HG02973 (cell line): ENCODE results near the gene TECR.
A peak's percentile ranks its signal among the peaks of the same experiment; 100 is the strongest.

Source experiments
- ATAC-seq: cut with Tn5 transposase; IDR thresholded peaks from one replicate; pipeline ENCODE4 v1.9.1; 2021; ENCODE audit warnings: moderate library complexity; ENCODE audit not compliant: unreplicated experiment

The TECR gene

DNA sequence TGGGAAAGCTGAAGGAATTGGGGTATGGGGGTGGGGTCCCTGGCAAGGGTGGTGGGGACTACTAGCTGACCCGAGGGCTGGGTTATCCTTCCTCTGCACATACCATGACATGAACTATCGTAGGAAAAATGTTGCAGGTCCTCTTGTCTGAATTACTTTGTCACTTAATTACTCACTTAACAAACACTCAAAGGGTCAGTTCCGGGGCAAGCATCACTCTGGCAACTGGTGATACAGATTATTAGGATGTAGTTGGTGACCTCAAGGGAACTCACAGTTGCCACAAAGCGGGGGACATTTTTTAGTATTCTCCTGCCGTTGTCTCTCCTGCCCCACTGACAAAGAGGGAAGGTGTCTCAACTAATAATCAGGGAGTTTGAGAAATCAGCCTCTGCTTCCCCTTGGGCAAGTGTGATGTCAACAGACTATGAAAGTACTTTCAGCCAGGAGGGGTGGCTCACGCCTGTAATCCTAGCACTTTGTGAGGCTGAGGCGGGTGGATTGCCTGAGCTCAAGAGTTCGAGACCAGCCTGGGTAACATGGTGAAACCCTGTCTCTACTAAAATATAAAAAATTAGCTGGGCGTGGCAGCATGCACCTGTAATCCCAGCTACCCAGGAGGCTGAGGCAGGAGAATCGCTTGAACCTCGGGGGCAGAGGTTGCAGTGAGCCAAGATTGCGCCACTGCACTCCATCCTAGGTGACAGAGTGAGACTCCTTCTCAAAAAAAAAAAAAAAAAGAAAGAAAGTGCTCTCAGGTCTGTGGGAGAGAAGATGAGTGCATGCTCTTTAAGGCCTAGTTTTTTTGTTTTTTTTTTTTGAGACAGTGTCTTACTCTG, 21.5 kb upstream of the TECR start:
- ATAC-seq: no peak

DNA sequence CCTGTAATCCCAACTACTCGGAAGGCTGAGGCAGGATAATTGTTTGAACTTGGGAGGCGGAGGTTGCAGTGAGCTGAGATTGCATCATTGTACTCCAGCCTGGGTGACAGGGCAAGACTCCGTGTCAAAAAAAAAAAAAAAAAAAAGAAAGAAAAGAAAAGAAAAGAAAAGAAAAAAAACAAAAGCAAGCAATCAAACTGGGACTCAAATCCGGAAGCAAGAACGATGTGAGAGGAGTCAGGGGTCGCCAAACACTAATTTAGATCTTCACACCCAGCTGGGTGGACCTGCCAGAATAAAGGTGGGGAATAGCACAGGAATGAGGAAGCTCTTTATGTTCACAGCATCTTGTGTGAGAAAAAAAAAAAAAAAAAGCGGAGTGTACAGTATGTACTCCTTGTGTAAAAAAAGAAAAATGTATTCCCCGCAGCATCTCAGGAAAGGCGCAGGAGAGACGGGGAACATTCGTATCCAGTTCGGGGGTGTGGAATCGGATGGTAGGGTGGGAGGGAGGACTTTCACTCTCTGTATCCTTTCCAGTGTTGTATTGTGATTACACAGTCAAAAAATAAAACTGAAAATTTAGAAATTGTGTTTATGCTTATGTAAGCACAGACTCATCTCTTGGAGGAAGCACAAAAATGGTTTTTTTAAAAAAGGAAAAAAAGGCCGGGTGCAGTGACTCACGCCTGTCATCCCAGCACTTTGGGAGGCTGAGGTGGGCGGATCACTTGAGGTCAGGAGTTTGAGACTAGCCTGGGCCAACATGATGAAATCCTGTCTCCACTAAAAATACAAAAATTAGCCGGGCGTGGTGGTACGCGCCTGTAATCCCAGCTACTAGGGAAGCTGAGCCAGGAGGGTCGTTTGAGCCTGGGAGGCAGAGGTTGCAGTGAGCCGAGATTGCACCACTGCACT, 18.8 kb upstream of the TECR start:
- no peak for ATAC-seq

GRCh38 chr19:14511229-14511593, 18.2 kb upstream of the TECR start:
- ATAC-seq: no peak

GRCh38 chr19:14512406-14512961, 16.9 kb upstream of the TECR start:
- no peak for ATAC-seq

GRCh38 chr19:14514215-14514863, 15.1 kb upstream of the TECR start:
- no peak for ATAC-seq

DNA sequence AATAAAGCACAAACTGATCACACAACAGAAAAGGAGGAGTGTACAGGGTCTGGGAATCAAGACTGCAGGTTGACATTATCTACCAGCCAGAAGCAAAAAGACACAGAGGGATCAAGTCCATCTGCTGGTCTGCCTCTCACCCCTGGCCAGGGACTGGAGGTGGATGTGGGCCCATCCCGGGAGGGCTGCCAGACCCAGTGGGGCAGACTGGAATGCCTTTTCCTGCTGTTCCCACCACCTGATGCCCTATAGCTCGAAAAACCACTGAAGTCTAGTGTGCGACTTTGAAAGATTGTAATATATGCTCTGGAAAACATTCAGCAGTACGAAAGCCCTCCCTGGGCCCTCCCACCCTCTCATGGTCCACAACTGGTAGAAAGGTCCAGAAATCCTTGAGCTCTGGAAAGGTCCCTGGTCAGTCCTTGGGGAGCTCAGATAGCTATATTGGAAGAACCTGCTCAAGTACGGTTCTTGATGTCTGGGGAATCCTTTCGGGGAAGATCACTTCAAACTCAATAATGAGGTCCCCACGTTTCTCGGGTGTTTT, 13.8 kb upstream of the TECR start:
- no peak for ATAC-seq

DNA sequence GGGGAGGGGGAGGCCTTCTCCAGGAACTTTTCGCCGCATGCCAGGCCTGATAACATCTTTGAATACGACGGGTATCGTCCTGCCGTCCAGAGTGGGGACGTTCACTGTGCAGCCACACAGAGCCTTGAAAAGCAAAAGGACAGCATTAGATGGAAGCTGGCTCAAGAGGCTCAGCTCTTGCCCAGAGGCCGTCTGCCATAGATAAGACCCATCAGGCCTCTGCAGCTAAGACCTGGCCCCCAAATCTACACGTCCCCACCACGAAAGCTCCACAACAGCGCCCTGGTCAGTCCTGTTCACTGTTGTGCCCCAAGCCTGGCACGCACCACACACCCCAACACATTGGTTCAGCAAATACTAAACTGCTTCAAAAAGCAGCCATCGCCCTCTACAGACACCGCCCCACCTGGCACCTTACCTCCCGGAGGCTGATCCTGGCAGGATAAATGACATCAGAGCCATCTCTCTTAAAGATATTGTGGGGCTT, 13.3 kb upstream of the TECR start:
- no peak for ATAC-seq

DNA sequence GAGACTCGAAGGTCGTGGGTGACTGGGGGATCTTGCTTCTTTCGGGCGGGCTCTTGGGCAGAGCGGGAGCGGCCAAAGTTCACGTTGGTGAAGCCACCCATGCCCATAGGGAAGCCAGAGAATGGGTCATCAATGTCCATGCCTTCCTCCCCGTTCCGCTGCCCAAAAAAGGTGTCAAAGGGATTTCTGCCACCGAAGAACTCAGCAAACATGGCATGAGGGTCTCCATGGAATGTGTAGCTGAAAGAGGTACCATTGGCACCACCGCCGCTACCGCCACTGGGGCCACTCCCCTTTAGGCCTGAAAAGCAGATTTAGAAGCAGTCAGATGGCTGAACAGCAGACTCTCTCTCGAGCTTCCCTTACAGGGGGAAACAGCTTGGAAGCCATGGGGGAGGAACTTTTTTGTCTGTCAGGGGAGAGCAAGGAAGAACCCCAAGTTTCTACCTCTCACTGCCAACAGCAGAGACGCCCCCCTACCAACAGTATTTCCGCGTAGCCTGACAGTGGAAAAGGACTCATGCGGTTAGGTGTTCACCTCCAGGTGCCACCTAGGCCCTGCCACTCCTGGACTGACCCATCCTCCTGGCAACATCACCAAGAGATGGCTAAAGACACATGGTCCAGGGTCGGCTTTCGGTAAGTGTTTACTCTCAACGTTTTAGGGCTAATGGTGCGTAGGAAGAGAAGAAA, 12.5 kb upstream of the TECR start:
- ATAC-seq: no peak

GRCh38 chr19:14517446-14517839, 12.0 kb upstream of the TECR start:
- no peak for ATAC-seq

DNA sequence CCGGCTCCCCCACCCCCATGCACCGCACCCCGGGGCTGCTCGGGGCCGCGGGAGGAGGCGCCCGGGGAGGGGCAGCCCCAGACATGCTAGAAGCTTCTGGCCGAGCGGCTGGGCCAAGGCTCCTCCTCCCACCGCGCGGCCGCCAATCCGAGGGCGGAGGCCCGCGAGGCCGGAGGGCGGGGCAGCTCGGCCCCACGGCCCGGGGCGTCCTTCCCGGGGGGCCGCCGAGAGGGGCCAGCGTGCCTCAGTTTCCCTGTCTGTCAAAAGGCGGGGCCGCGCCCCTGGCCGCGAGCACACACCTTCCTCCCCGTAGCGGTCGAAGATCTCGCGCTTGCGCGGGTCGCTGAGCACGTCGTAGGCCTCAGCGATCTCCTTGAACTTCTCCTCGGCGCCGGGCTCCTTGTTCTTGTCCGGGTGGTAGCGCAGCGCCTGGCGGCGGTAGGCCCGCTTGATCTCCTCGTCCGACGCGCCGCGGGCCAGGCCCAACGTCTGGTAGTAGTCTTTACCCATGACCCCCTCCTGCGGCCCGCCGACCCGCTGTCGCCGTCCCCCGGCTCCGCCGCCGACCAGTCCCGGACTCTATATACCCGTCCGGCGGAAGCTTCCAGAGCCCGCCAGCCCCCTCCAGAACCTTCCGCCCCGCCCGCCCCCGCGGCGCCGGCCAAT, 11.4 kb upstream of the TECR start, which contains the start of gene DNAJB1:
Gene DNAJB1, minus strand, starts transcription at position 558 of the 666 bp plus-strand sequence. Its CDS starts 48 bp downstream, at position 510.
- peak; percentile 48 for ATAC-seq

DNA sequence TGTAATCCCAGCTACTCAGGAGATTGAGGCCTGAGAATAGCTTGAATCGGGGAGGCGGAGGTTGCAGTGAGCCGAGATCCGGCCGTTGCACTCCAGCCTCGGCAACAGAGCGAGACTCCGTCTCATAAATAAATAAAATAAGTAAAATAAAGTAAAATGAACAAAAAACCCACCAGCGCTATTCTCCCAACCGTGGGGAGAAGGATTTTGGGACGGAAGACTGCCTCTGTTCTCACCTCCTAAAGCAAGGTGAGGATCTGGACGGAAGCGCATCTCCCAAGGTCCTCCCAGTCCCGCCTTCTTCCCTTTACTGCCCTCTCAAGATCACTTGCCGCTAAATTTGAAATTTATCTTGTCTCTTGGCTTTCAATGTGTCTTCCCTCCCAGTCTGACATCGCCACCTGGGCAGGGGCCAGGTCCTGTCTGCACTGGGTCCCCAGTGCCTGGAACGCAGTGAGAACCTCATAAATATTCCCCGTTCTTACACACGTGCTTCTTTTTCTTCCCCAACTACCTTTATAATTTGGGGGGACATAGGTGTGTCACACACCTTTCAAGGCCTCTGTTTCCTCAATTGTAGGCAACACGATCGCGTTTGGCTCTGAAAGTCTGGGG, 10.0 kb upstream of the TECR start:
- no peak for ATAC-seq

- ATAC-seq: no peak
Measured at GRCh38 chr19:14519860-14520407, 9.5 kb upstream of the TECR start.

DNA sequence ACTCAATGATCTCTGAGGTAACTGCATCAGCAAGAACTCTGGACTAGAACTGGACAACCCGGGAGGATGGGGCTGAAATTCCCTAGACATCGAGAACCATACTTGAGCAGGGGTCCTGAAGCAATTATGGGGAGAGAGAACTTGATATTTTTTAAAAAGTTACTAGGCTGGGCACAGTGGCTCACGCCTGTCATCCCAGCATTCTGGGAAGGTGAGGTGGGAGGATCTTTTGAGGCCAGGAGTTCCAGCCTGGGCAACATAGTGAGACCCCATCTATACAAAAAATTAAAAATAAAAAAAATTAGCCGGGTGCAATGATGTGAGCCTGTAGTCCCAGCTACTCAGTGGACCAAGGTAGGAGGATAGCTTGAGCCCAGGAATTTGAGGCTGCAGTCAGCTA, 8.9 kb upstream of the TECR start:
- no peak for ATAC-seq

DNA sequence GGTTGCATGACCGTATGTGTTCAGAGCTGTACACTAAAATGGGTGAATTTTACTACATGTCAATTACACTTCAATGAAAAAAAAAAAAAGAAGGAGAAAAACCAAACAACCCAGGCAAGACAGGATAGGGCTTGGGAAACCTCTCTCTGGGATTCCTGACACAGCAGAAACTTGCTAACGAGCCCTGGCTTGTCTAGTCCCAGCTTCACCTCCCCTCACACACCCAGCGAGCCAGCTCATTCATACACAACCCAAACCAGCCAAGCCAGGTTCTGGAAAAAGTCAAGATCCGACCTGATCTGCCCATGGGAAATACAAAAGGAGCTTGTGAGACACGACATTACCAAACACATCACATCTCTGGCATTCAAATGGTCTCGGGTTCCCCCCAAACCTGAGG, 3.7 kb upstream of the TECR start:
- ATAC-seq: no peak

GRCh38 chr19:14526423-14526822, 3.0 kb upstream of the TECR start:
- no peak for ATAC-seq

DNA sequence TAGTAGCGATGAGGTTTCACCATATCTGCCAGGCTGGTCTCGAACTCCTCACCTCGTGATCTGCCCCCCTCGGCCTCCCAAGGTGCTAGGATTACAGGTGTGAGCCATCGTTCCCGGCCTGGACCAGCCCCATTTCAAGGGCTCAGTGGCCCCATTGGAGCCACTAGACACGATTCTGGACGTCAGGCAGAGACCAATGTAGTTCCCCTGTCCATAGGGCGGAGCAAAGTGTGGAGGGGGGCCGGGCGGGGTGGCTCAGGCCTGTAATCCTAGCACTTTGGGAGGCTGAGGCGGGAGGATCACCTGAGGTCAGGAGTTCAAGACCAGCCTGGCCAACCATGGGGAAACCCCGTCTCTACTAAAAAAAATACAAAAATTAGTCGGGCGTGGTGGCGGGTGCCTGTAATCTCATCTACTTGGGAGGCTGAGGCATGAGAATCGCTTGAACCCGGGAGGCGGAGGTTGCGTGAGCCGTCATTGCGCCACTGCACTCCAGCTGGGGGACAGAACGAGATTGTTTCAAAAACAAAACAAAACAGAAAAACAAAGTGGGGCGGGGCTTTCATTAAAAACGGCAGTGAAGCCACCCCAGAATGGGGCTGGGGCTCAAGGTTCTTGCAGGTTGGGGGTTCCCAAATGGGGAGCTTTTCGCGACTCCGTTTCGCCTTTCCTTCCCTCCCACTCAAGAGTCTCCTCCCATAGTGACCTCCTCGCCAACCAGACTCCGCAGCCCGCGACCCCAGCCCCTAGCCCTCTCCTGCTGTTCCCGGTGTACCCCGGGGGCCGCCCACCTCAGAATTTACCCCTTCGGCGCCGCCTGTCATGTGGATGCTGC, 758 bp upstream of the TECR start:
- ATAC-seq: no peak

- no peak for ATAC-seq
Measured at GRCh38 chr19:14530005-14530348, 583 bp downstream of the TECR start.

- no peak for ATAC-seq
Measured at GRCh38 chr19:14530506-14530905, 1.1 kb downstream of the TECR start.
